ENCODE data around the gene EXOC3L4.
"Not testable (repeated sequence)": the region's sequence is repeated elsewhere in the genome, so short reads cannot be mapped to it uniquely, and the experiment has no call there.

The EXOC3L4 gene

GRCh38 chr14:103111232-103111868 is 16.8 kb downstream of the EXOC3L4 start:
- H3K4me3 ChIP-seq (ENCODE audit: low read depth, low read length), result no peak overlapping the region
- H3K27ac ChIP-seq, result peak overlapping the region; percentile 73
- H3K9me3 ChIP-seq (ENCODE audit: severe bottlenecking), result no peaks in the 10 kb centered on the region
- no peak for DNase-seq
- no peaks in the 10 kb centered on the region for H3K27me3 ChIP-seq (ENCODE audit: insufficient read depth, low read depth, severe bottlenecking)
- no peaks in the 10 kb centered on the region for H3K36me3 ChIP-seq
- no peak for TF ChIP-seq CTCF (IDR thresholded peaks at IDR 0.05; ENCODE audit: low read depth, low read length)

GRCh38 chr14:103112400-103113243 is 18.1 kb downstream of the EXOC3L4 start:
- Histone ChIP-seq H3K36me3 (no peaks in the 10 kb centered on the region), H3K27ac (peak overlapping the region; percentile 73), H3K27me3 (ENCODE audit: insufficient read depth, low read depth, severe bottlenecking) (no peaks in the 10 kb centered on the region), H3K9me3 (ENCODE audit: severe bottlenecking) (no peaks in the 10 kb centered on the region), H3K4me3 (ENCODE audit: low read depth, low read length) (no peak overlapping the region)
- TF ChIP-seq CTCF (IDR thresholded peaks at IDR 0.05; ENCODE audit: low read depth, low read length), result no peak
- DNase-seq, result peak; percentile 97

- Histone ChIP-seq H3K27me3 (ENCODE audit: insufficient read depth, low read depth, severe bottlenecking) (no peaks in the 10 kb centered on the region), H3K4me3 (ENCODE audit: low read depth, low read length) (no peak overlapping the region), H3K9me3 (ENCODE audit: severe bottlenecking) (no peaks in the 10 kb centered on the region), H3K27ac (peak overlapping the region; percentile 73), H3K36me3 (no peaks in the 10 kb centered on the region)
- DNase-seq, result no peak
- no peak for TF ChIP-seq CTCF (IDR thresholded peaks at IDR 0.05; ENCODE audit: low read depth, low read length)
Measured at GRCh38 chr14:103113303-103113702, 18.8 kb downstream of the EXOC3L4 start.

GRCh38 chr14:103113774-103114173 is 19.2 kb downstream of the EXOC3L4 start:
- no peak overlapping the region for H3K4me3 ChIP-seq (ENCODE audit: low read depth, low read length)
- no peaks in the 10 kb centered on the region for H3K27me3 ChIP-seq (ENCODE audit: insufficient read depth, low read depth, severe bottlenecking)
- no peaks in the 10 kb centered on the region for H3K36me3 ChIP-seq
- no peak for DNase-seq
- peak overlapping the region; percentile 73 for H3K27ac ChIP-seq
- TF ChIP-seq CTCF (IDR thresholded peaks at IDR 0.05; ENCODE audit: low read depth, low read length), result no peak
- no peaks in the 10 kb centered on the region for H3K9me3 ChIP-seq (ENCODE audit: severe bottlenecking)

- H3K27ac ChIP-seq; H3K9me3 ChIP-seq (ENCODE audit: severe bottlenecking); H3K36me3 ChIP-seq; DNase-seq; H3K27me3 ChIP-seq (ENCODE audit: insufficient read depth, low read depth, severe bottlenecking); H3K4me3 ChIP-seq (ENCODE audit: low read depth, low read length): not testable (repeated sequence)
Measured at GRCh38 chr14:103115086-103115679, 20.7 kb downstream of the EXOC3L4 start.

- Histone ChIP-seq H3K27ac (no peak overlapping the region), H3K36me3 (no peaks in the 10 kb centered on the region), H3K4me3 (ENCODE audit: low read depth, low read length) (no peak overlapping the region), H3K9me3 (ENCODE audit: severe bottlenecking) (no peaks in the 10 kb centered on the region), H3K27me3 (ENCODE audit: insufficient read depth, low read depth, severe bottlenecking) (no peaks in the 10 kb centered on the region)
- no peak for DNase-seq
- TF ChIP-seq CTCF (IDR thresholded peaks at IDR 0.05; ENCODE audit: low read depth, low read length), result no peak
Measured at GRCh38 chr14:103115845-103116572, 21.5 kb downstream of the EXOC3L4 start.

All from WERI-Rb-1 (cell line).